Measurements from ENCODE around the gene AHCY. TPM values are rescaled to one million over a fixed set of nuclear protein-coding genes. Genes with fewer than 3 reads are reported as not detected.
A peak's percentile ranks its signal among the peaks of the same experiment; 100 is the strongest.
"Not testable (repeated sequence)": the region's sequence is repeated elsewhere in the genome, so short reads cannot be mapped to it uniquely, and the experiment has no call there.

The AHCY gene
- total RNA-seq, 3 donors from 2014 or later, result 71.5 to 98.6 (median 74.3) TPM

- intact Hi-C loops (cut with DNase I, micrococcal nuclease), result no loop called here
- H3K36me3 ChIP-seq (ENCODE audit: low read depth), result no peaks in the 10 kb centered on the region
- no peaks in the 10 kb centered on the region for H3K9me3 ChIP-seq
- ATAC-seq (no peak), DNase-seq (no peak)
- H3K4me3 ChIP-seq, result no peak overlapping the region
- TF ChIP-seq, protein P1, sequence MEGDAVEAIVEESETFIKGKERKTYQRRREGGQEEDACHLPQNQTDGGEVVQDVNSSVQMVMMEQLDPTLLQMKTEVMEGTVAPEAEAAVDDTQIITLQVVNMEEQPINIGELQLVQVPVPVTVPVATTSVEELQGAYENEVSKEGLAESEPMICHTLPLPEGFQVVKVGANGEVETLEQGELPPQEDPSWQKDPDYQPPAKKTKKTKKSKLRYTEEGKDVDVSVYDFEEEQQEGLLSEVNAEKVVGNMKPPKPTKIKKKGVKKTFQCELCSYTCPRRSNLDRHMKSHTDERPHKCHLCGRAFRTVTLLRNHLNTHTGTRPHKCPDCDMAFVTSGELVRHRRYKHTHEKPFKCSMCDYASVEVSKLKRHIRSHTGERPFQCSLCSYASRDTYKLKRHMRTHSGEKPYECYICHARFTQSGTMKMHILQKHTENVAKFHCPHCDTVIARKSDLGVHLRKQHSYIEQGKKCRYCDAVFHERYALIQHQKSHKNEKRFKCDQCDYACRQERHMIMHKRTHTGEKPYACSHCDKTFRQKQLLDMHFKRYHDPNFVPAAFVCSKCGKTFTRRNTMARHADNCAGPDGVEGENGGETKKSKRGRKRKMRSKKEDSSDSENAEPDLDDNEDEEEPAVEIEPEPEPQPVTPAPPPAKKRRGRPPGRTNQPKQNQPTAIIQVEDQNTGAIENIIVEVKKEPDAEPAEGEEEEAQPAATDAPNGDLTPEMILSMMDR (IDR thresholded peaks at IDR 0.05), result no peak
- peaks cover 8% of the 10 kb centered on the region for H3K4me1 ChIP-seq (ENCODE audit: low read depth)
Measured at GRCh38 chr20:34344238-34344637, 41.1 kb upstream of the AHCY start.

- DNase-seq (peak in 2 of 3 donors; percentile 36 to 38), ATAC-seq (peak; percentile 82)
- no peaks in the 10 kb centered on the region for H3K36me3 ChIP-seq (ENCODE audit: low read depth)
- TF ChIP-seq, protein P1 (IDR thresholded peaks at IDR 0.05), result no peak
- intact Hi-C loops (cut with DNase I, micrococcal nuclease), result no loop called here
- H3K4me3 ChIP-seq, result no peak overlapping the region
- H3K4me1 ChIP-seq (ENCODE audit: low read depth), result peaks cover 8% of the 10 kb centered on the region
- no peaks in the 10 kb centered on the region for H3K9me3 ChIP-seq
Measured at GRCh38 chr20:34343458-34344211, 40.5 kb upstream of the AHCY start.

DNA sequence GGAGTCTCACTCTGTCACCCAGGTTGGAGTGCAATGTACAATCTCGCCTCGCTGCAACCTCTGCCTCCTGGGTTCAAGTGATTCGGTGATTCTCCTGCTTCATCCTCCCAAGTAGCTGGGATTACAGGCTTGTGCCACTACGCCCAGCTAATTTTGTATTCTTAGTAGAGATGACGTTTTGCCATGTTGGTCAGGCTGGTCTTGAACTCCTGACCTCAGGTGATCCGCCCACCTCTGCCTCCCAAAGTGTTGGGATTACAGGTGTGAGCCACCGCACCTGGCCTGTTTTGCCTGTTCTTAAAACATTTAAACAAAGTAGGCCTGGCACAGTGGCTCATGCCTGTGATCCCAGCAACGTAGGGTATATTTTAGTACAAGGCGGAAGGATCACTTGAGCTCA lies 38.0 kb upstream of the AHCY start:
- ATAC-seq; H3K4me3 ChIP-seq; H3K9me3 ChIP-seq; intact Hi-C loops (cut with DNase I, micrococcal nuclease); H3K36me3 ChIP-seq (ENCODE audit: low read depth); DNase-seq; H3K4me1 ChIP-seq (ENCODE audit: low read depth): not testable (repeated sequence)

DNA sequence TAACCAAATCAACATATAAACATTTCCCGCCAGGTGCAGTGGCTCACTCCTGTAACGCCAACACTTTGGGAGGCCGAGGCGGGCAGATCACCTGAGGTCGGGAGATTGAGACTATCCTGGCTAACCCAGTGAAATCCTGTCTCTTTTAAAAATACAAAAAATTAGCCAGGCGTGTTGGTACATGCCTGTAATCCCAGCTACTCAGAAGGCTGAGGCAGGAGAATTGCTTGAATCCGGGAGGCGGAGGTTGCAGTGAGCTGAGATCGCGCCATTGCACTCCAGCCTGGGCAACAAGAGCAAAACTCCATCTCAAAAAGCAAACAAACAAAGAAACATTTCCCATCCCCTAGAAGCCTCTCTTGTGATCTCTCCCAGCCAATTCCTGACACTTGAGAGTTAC lies 37.6 kb upstream of the AHCY start:
- H3K9me3 ChIP-seq; H3K36me3 ChIP-seq (ENCODE audit: low read depth); H3K4me1 ChIP-seq (ENCODE audit: low read depth); ATAC-seq; H3K4me3 ChIP-seq; DNase-seq; intact Hi-C loops (cut with DNase I, micrococcal nuclease): not testable (repeated sequence)

GRCh38 chr20:34337982-34338726 lies 35.0 kb upstream of the AHCY start:
- DNase-seq (no peak), ATAC-seq (no peak)
- intact Hi-C loops (cut with DNase I, micrococcal nuclease), result no loop called here
- H3K36me3 ChIP-seq (ENCODE audit: low read depth), result no peaks in the 10 kb centered on the region
- peaks cover 3% of the 10 kb centered on the region for H3K4me1 ChIP-seq (ENCODE audit: low read depth)
- H3K9me3 ChIP-seq, result no peaks in the 10 kb centered on the region
- TF ChIP-seq, protein P1 (IDR thresholded peaks at IDR 0.05), result no peak
- H3K4me3 ChIP-seq, result no peak overlapping the region

GRCh38 chr20:34337544-34337943 lies 34.4 kb upstream of the AHCY start:
- ATAC-seq (no peak), DNase-seq (no peak)
- H3K4me3 ChIP-seq, result no peak overlapping the region
- no peaks in the 10 kb centered on the region for H3K36me3 ChIP-seq (ENCODE audit: low read depth)
- H3K9me3 ChIP-seq, result no peaks in the 10 kb centered on the region
- intact Hi-C loops (cut with DNase I, micrococcal nuclease), result no loop called here
- peaks cover 3% of the 10 kb centered on the region for H3K4me1 ChIP-seq (ENCODE audit: low read depth)
- TF ChIP-seq, protein P1 (IDR thresholded peaks at IDR 0.05), result no peak
